ELF-1 (cell line): ENCODE measurements around the gene SLC5A10.

Experiments used
- DNase-seq: peaks from one replicate; pipeline ENCODE4 v3.0.0-alpha.2; 2016; ENCODE audit warnings: low read depth, low spot score

SLC5A10 gene

GRCh38 chr17:19002805-19003542 is 51.0 kb downstream of the SLC5A10 start:
- no peak for DNase-seq

GRCh38 chr17:19003543-19004420 is 51.8 kb downstream of the SLC5A10 start:
- peak; percentile 60 for DNase-seq

GRCh38 chr17:19004421-19005136 is 52.6 kb downstream of the SLC5A10 start, which contains the start of gene FAM83G:
Gene FAM83G (minus strand): TSS chr17:19004764. CDS start chr17:19004041, 723 bp downstream.
- DNase-seq, result peak; percentile 66

- DNase-seq, result no peak
Measured at GRCh38 chr17:19005137-19005773, 53.3 kb downstream of the SLC5A10 start.

GRCh38 chr17:19005789-19006430 is 53.9 kb downstream of the SLC5A10 start:
- no peak for DNase-seq

- DNase-seq, result no peak
Measured at GRCh38 chr17:19006698-19007097, 54.7 kb downstream of the SLC5A10 start.

GRCh38 chr17:19009970-19010369 is 58.0 kb downstream of the SLC5A10 start:
- DNase-seq, result no peak

- DNase-seq, result peak; percentile 73
Measured at GRCh38 chr17:19010729-19011505, 59.0 kb downstream of the SLC5A10 start.

- no peak for DNase-seq
Measured at GRCh38 chr17:19011581-19011980, 59.6 kb downstream of the SLC5A10 start.

- no peak for DNase-seq
Measured at GRCh38 chr17:19012171-19013080, 60.5 kb downstream of the SLC5A10 start.

GRCh38 chr17:19013226-19013625 is 61.3 kb downstream of the SLC5A10 start:
- no peak for DNase-seq

- DNase-seq, result no peak
Measured at GRCh38 chr17:19013806-19014627, 62.1 kb downstream of the SLC5A10 start.

- no peak for DNase-seq
Measured at GRCh38 chr17:19014628-19015215, 62.8 kb downstream of the SLC5A10 start.

- no peak for DNase-seq
Measured at GRCh38 chr17:19015428-19015827, 63.5 kb downstream of the SLC5A10 start.

GRCh38 chr17:19016297-19016696 is 64.3 kb downstream of the SLC5A10 start:
- DNase-seq, result no peak

GRCh38 chr17:19016881-19017280 is 64.9 kb downstream of the SLC5A10 start:
- no peak for DNase-seq

- no peak for DNase-seq
Measured at GRCh38 chr17:19017401-19017800, 65.4 kb downstream of the SLC5A10 start.
